HuH-7 (cell line): ENCODE measurements around the gene PCDH18.
"Not testable (repeated sequence)": the region's sequence is repeated elsewhere in the genome, so short reads cannot be mapped to it uniquely, and the experiment has no call there.

Experiments used
- DNase-seq: peaks from one replicate; pipeline ENCODE4 v3.0.0; 2011; ENCODE audit warnings: low spot score

The PCDH18 gene

GRCh38 chr4:137531168-137531985, 917 bp downstream of the PCDH18 start:
- no peak for DNase-seq

- no peak for DNase-seq
These were observed 2.1 kb downstream of the PCDH18 start for GRCh38 chr4:137530176-137530575.

- DNase-seq, result no peak
These were observed 2.9 kb downstream of the PCDH18 start for GRCh38 chr4:137529432-137529831.

GRCh38 chr4:137528673-137529072, 3.6 kb downstream of the PCDH18 start:
- no peak for DNase-seq

- no peak for DNase-seq
These were observed 5.6 kb downstream of the PCDH18 start for GRCh38 chr4:137526681-137527080.

GRCh38 chr4:137524725-137525369, 7.4 kb downstream of the PCDH18 start:
- no peak for DNase-seq

- no peak for DNase-seq
These were observed 9.0 kb downstream of the PCDH18 start for GRCh38 chr4:137523329-137523728.

- no peak for DNase-seq
These were observed 11.2 kb downstream of the PCDH18 start for GRCh38 chr4:137521053-137521452.

- DNase-seq, result no peak
These were observed 12.9 kb downstream of the PCDH18 start for GRCh38 chr4:137519406-137519805.

- DNase-seq, result not testable (repeated sequence)
These were observed 15.0 kb downstream of the PCDH18 start for GRCh38 chr4:137517323-137517722.

- no peak for DNase-seq
These were observed 17.7 kb downstream of the PCDH18 start for GRCh38 chr4:137514406-137515111.

GRCh38 chr4:137510557-137511265, 21.6 kb downstream of the PCDH18 start:
- no peak for DNase-seq

GRCh38 chr4:137509855-137510282, 22.4 kb downstream of the PCDH18 start:
- DNase-seq, result no peak

GRCh38 chr4:137502339-137503129, 29.8 kb downstream of the PCDH18 start:
- no peak for DNase-seq

GRCh38 chr4:137496267-137496666, 36.0 kb downstream of the PCDH18 start:
- not testable (repeated sequence) for DNase-seq

- no peak for DNase-seq
These were observed 36.7 kb downstream of the PCDH18 start for GRCh38 chr4:137495578-137495977.

- not testable (repeated sequence) for DNase-seq
These were observed 48.9 kb downstream of the PCDH18 start for GRCh38 chr4:137483313-137483959.

GRCh38 chr4:137479657-137480056, 52.6 kb downstream of the PCDH18 start:
- DNase-seq, result not testable (repeated sequence)

GRCh38 chr4:137476345-137476744, 55.9 kb downstream of the PCDH18 start:
- DNase-seq, result no peak

GRCh38 chr4:137474711-137475301, 57.5 kb downstream of the PCDH18 start:
- DNase-seq, result no peak
